Upper lobe of right lung (tissue), 1 donor: ENCODE data around the gene PODNL1. TPM values are rescaled to one million over a fixed set of nuclear protein-coding genes. Genes with fewer than 3 reads are reported as not detected.
A peak's percentile ranks its signal among the peaks of the same experiment; 100 is the strongest.

Experiments
- ATAC-seq: fragments of 200-7000 bp; cut with Tn5 transposase; one replicate; pipeline ENCODE4 v1.9.1; 2020; ENCODE audit warnings: mild to moderate bottlenecking, moderate library complexity
- DNase-seq: peaks from one replicate; pipeline ENCODE4 v3.0.0-alpha.2; 2020
- H3K27ac ChIP-seq: fragments of 200-600 bp; one replicate; pipeline ENCODE4 v1.8.0; 2022
- H3K27me3 ChIP-seq: fragments of 200-600 bp; one replicate; pipeline ENCODE4 v1.8.0; 2022; ENCODE audit warnings: mild to moderate bottlenecking
- H3K36me3 ChIP-seq: fragments of 200-600 bp; one replicate; pipeline ENCODE4 v1.8.0; 2022
- H3K4me1 ChIP-seq: fragments of 200-600 bp; one replicate; pipeline ENCODE4 v1.8.0; 2022
- H3K4me3 ChIP-seq: fragments of 200-600 bp; one replicate; pipeline ENCODE4 v1.8.0; 2022; ENCODE audit warnings: mild to moderate bottlenecking
- H3K9me3 ChIP-seq: fragments of 200-600 bp; one replicate; pipeline ENCODE4 v1.8.0; 2022
- CTCF ChIP-seq: fragments of 200-600 bp; IDR thresholded peaks from one replicate; pipeline ENCODE4 v1.8.0; 2022; ENCODE audit warnings: antibody characterized with exemption
- intact Hi-C: fragments of 100-400 bp; cut with DNase I; formaldehyde crosslinking; loops from one replicate; pipeline ENCODE4 v1.11.0; 2022
- total RNA-seq: library from RNA; stranded (reverse); fragmentation: NEBNext Ultra II Directional; extraction: Animal tissue kit (Norgen Biotek cat#: 25700); gene quantifications from one replicate; pipeline ENCODE4 v1.2.1, GENCODE V29; 2021
- donor health status: DM: no; HTN: yes; CAD: no; lungs with severe emphysema.

PODNL1 gene
- total RNA-seq, 1 donor from 2014 or later = 2.8 TPM

GRCh38 chr19:13984875-13985741 is 46.9 kb upstream of the PODNL1 start:
- ATAC-seq (peak; percentile 29), DNase-seq (peak; percentile 88)

GRCh38 chr19:13984186-13984585 is 46.0 kb upstream of the PODNL1 start:
- H3K4me3 ChIP-seq = no peak overlapping the region
- peaks cover 3% of the 10 kb centered on the region for H3K36me3 ChIP-seq
- no peak overlapping the region for H3K27ac ChIP-seq
- no peaks in the 10 kb centered on the region for H3K27me3 ChIP-seq
- TF ChIP-seq CTCF = no peak
- no peak for DNase-seq
- no peak for ATAC-seq
- H3K9me3 ChIP-seq = no peaks in the 10 kb centered on the region
- H3K4me1 ChIP-seq = peaks cover 40% of the 10 kb centered on the region
- intact Hi-C loops = no loop called here

More at GRCh38 chr19:13984875-13985741, 46.9 kb upstream of the PODNL1 start:
- intact Hi-C loops = no loop called here
- Histone ChIP-seq H3K9me3 (no peaks in the 10 kb centered on the region), H3K27ac (peak overlapping the region; percentile 93), H3K4me3 (no peak overlapping the region), H3K4me1 (peaks cover 35% of the 10 kb centered on the region), H3K36me3 (peaks cover 3% of the 10 kb centered on the region), H3K27me3 (no peaks in the 10 kb centered on the region)
- no peak for TF ChIP-seq CTCF

- intact Hi-C loops = no loop called here
- Histone ChIP-seq H3K27ac (no peak overlapping the region), H3K4me3 (no peak overlapping the region), H3K9me3 (no peaks in the 10 kb centered on the region), H3K4me1 (peaks cover 45% of the 10 kb centered on the region), H3K27me3 (no peaks in the 10 kb centered on the region), H3K36me3 (peaks cover 3% of the 10 kb centered on the region)
- DNase-seq = no peak
- ATAC-seq = no peak
- TF ChIP-seq CTCF = no peak
Measured at GRCh38 chr19:13983213-13983889, 45.1 kb upstream of the PODNL1 start.

- H3K27ac ChIP-seq = no peak overlapping the region
- no peak for DNase-seq
- H3K27me3 ChIP-seq = no peaks in the 10 kb centered on the region
- ATAC-seq = no peak
- no peak for TF ChIP-seq CTCF
- H3K36me3 ChIP-seq = peaks cover 3% of the 10 kb centered on the region
- no peak overlapping the region for H3K4me3 ChIP-seq
- intact Hi-C loops = no loop called here
- H3K9me3 ChIP-seq = no peaks in the 10 kb centered on the region
- peaks cover 42% of the 10 kb centered on the region for H3K4me1 ChIP-seq
Measured at GRCh38 chr19:13982773-13983172, 44.6 kb upstream of the PODNL1 start.

GRCh38 chr19:13981988-13982501 is 43.8 kb upstream of the PODNL1 start:
- no peak for ATAC-seq
- Histone ChIP-seq H3K27ac (no peak overlapping the region), H3K4me3 (no peak overlapping the region), H3K9me3 (no peaks in the 10 kb centered on the region), H3K36me3 (peaks cover 3% of the 10 kb centered on the region), H3K4me1 (peaks cover 35% of the 10 kb centered on the region), H3K27me3 (no peaks in the 10 kb centered on the region)
- DNase-seq = no peak
- intact Hi-C loops = no loop called here
- no peak for TF ChIP-seq CTCF
